Activated CD4-positive, alpha-beta memory T cell treated with anti-CD3 and anti-CD28 coated beads, Interleukin-2, amount 10 ng/mL, durations not matched to agents 7 days and 5 days (primary cell): ENCODE results near the gene PARM1. TPM values are rescaled to one million over a fixed set of nuclear protein-coding genes. Genes with fewer than 3 reads are reported as not detected.

ENCODE experiments used
- CTCF ChIA-PET: fragments of 350-600 bp; sonication (Branson Sonifier 250); formaldehyde crosslinking; loops from one replicate; lab custom pipeline; 2021; ENCODE audit warnings: antibody characterized with exemption, inconsistent platforms; lab: Charles Lee
- POLR2A ChIA-PET: fragments of 350-600 bp; sonication (Branson Sonifier 250); formaldehyde crosslinking; loops from one replicate; lab custom pipeline; 2021; ENCODE audit warnings: antibody characterized with exemption; lab: Charles Lee
- DNase-seq: peaks from one replicate; pipeline ENCODE4 v3.0.0-alpha.2; 2020
- H3K27ac Mint-ChIP-seq: one replicate; pipeline ENCODE4 v1.8.0; 2021; ENCODE audit warnings: mild to moderate bottlenecking, mixed read lengths
- H3K27me3 Mint-ChIP-seq: one replicate; pipeline ENCODE4 v1.8.0; 2021; ENCODE audit warnings: mixed read lengths
- H3K36me3 Mint-ChIP-seq: one replicate; pipeline ENCODE4 v1.8.0; 2021; ENCODE audit warnings: low read depth, mixed read lengths
- H3K4me1 Mint-ChIP-seq: one replicate; pipeline ENCODE4 v1.8.0; 2021; ENCODE audit warnings: mixed read lengths
- H3K4me3 Mint-ChIP-seq: one replicate; pipeline ENCODE4 v1.8.0; 2021; ENCODE audit warnings: mild to moderate bottlenecking, mixed read lengths
- H3K9me3 Mint-ChIP-seq: one replicate; pipeline ENCODE4 v1.8.0; 2021; ENCODE audit warnings: mixed read lengths
- total RNA-seq, 2 experiments: library from RNA; stranded (reverse); gene quantifications; one replicate each; pipeline ENCODE4 v1.2.3, GENCODE V29; 2021

Gene PARM1
- total RNA-seq, 2 experiments from 2014 or later, result not detected

GRCh38 chr4:75054078-75054477 is 121.2 kb downstream of the PARM1 start:
- no peaks in the 10 kb centered on the region for H3K4me1 Mint-ChIP-seq
- ChIA-PET CTCF (no interaction called here), POLR2A (no interaction called here)
- no peaks in the 10 kb centered on the region for H3K36me3 Mint-ChIP-seq
- no peaks in the 10 kb centered on the region for H3K9me3 Mint-ChIP-seq
- H3K4me3 Mint-ChIP-seq, result no peak overlapping the region
- no peak for DNase-seq
- no peaks in the 10 kb centered on the region for H3K27me3 Mint-ChIP-seq
- H3K27ac Mint-ChIP-seq, result no peak overlapping the region

DNA sequence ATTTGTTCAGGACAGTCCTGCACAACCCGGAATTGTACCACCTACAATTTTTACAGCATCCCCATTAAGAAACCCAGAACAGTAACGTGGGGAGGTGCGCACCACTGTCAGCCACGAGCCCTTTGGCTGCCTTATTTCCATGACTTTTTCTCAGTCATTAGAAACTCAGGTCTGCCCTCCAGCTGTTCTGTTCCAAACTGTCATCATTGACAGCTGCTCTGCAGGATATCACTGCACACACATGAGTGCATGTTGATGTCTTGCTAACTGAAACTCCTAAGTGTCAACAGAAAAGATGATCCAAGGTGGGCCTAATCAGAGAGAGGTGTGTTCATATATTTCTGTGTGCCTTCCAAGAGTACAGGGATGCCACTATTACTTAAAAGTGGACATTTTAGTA is 123.4 kb downstream of the PARM1 start:
- Mint-ChIP-seq H3K27ac (no peak overlapping the region), H3K4me1 (no peaks in the 10 kb centered on the region), H3K36me3 (no peaks in the 10 kb centered on the region), H3K9me3 (no peaks in the 10 kb centered on the region), H3K4me3 (no peak overlapping the region), H3K27me3 (no peaks in the 10 kb centered on the region)
- no peak for DNase-seq
- POLR2A ChIA-PET, result no interaction called here
- CTCF ChIA-PET, result no interaction called here

DNA sequence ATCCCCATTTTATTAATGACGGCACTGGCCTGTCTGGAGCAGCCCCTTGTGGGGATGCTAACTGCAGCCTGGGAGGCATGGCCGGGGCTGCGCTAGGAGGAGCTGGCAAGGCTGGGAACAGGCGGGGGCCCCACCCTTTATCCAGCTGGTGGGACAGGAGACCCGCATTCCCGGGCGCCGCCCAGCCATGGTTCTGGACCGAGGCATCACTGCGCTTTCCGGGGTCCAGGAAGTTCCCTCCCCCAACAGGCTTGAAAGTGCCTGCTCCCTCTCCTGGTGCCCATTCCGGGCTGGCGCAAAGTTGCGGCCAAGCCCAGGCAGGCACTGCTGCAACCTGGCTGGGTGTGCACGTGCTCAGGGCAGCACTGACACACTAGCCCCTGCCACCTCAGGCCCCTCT is 124.5 kb downstream of the PARM1 start:
- ChIA-PET POLR2A (no interaction called here), CTCF (no interaction called here)
- no peaks in the 10 kb centered on the region for H3K4me1 Mint-ChIP-seq
- H3K27ac Mint-ChIP-seq, result no peak overlapping the region
- no peaks in the 10 kb centered on the region for H3K36me3 Mint-ChIP-seq
- no peaks in the 10 kb centered on the region for H3K9me3 Mint-ChIP-seq
- H3K4me3 Mint-ChIP-seq, result no peak overlapping the region
- no peak for DNase-seq
- H3K27me3 Mint-ChIP-seq, result no peaks in the 10 kb centered on the region

- DNase-seq, result no peak
- Mint-ChIP-seq H3K27me3 (no peaks in the 10 kb centered on the region), H3K36me3 (no peaks in the 10 kb centered on the region), H3K9me3 (no peaks in the 10 kb centered on the region), H3K4me1 (no peaks in the 10 kb centered on the region), H3K4me3 (no peak overlapping the region), H3K27ac (no peak overlapping the region)
- CTCF ChIA-PET, result no interaction called here
- POLR2A ChIA-PET, result no interaction called here
Observed at GRCh38 chr4:75058486-75058885, 125.6 kb downstream of the PARM1 start.

DNA sequence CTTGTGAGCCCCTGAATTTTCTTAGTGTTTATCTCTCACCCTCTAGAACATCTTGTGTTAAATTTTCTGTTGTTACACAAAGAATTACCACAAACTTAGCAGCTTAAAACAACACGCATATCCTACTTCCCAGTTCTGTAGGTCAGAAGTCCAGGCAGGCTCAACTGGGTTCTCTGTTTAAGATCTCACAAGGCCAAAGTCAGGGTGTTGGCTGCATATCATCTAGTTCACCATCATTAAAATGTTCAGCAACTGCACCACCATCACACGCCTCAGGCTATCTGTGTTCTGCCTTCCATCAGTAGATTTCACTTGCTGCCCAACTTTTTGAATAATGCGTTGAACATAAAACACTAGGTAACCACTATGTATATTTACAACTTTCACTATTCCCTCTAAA is 130.5 kb downstream of the PARM1 start:
- Mint-ChIP-seq H3K27ac (no peak overlapping the region), H3K9me3 (no peaks in the 10 kb centered on the region), H3K36me3 (no peaks in the 10 kb centered on the region)

DNA sequence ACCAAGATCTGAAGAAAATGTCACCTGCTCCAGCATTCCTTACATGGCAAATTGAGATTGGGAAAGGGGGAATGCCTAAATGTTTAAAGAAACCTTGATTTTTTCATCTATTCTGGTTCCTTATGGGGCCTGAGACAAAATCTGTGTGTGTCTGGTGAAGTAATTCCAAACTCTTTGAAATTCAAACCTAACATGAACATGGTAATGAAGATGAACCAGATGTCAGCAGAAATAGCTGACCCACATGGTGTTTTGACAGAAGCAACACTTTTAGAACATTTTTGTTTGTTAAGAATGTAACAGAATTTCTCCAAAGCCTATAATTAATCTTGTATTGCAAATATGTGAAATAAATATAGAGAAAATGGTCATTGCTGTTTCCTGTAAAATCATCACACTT is 133.0 kb downstream of the PARM1 start:
- DNase-seq, result no peak
- CTCF ChIA-PET, result no interaction called here
- Mint-ChIP-seq H3K27me3 (no peaks in the 10 kb centered on the region), H3K4me3 (no peak overlapping the region), H3K36me3 (no peaks in the 10 kb centered on the region), H3K4me1 (no peaks in the 10 kb centered on the region), H3K27ac (no peak overlapping the region), H3K9me3 (no peaks in the 10 kb centered on the region)
- POLR2A ChIA-PET, result no interaction called here

More for the DNA sequence above, 130.5 kb downstream of the PARM1 start:
- Mint-ChIP-seq H3K27me3 (no peaks in the 10 kb centered on the region), H3K4me3 (no peak overlapping the region), H3K4me1 (no peaks in the 10 kb centered on the region)
- POLR2A ChIA-PET, result no interaction called here
- no peak for DNase-seq
- CTCF ChIA-PET, result no interaction called here

- H3K36me3 Mint-ChIP-seq, result no peaks in the 10 kb centered on the region
- no peak overlapping the region for H3K27ac Mint-ChIP-seq
- no peaks in the 10 kb centered on the region for H3K4me1 Mint-ChIP-seq
- no peaks in the 10 kb centered on the region for H3K9me3 Mint-ChIP-seq
- CTCF ChIA-PET, result no interaction called here
- no peaks in the 10 kb centered on the region for H3K27me3 Mint-ChIP-seq
- no peak for DNase-seq
- H3K4me3 Mint-ChIP-seq, result no peak overlapping the region
- POLR2A ChIA-PET, result no interaction called here
Observed at GRCh38 chr4:75069493-75070074, 136.7 kb downstream of the PARM1 start.

GRCh38 chr4:75071317-75071716 is 138.4 kb downstream of the PARM1 start:
- ChIA-PET CTCF (no interaction called here), POLR2A (no interaction called here)
- Mint-ChIP-seq H3K4me3 (no peak overlapping the region), H3K27me3 (no peaks in the 10 kb centered on the region), H3K27ac (no peak overlapping the region), H3K36me3 (no peaks in the 10 kb centered on the region), H3K9me3 (peaks cover 2% of the 10 kb centered on the region), H3K4me1 (no peaks in the 10 kb centered on the region)
- no peak for DNase-seq

DNA sequence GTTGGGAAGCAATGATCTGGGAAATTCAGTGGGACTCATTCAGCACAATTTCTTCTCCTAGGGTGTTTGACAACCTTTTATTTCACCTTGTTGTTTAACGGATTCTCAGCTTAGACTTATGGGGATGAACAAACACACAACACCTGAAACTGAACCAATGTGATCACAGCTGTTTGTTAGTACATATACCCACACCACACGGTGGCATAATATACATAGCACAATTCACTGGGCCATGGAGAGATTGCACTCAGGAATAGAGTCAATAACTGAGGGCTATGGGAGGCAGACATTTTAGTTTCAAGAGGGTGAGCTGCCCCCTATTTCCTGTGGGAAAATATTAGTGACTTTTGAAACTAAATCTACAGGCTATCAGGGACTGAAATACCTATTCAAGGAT is 148.0 kb downstream of the PARM1 start:
- Mint-ChIP-seq H3K4me3 (no peak overlapping the region), H3K36me3 (no peaks in the 10 kb centered on the region), H3K4me1 (no peaks in the 10 kb centered on the region), H3K9me3 (no peaks in the 10 kb centered on the region), H3K27me3 (no peaks in the 10 kb centered on the region), H3K27ac (no peak overlapping the region)
- no peak for DNase-seq
- CTCF ChIA-PET, result no interaction called here
- POLR2A ChIA-PET, result no interaction called here

- no peaks in the 10 kb centered on the region for H3K9me3 Mint-ChIP-seq
- no peaks in the 10 kb centered on the region for H3K36me3 Mint-ChIP-seq
- no peaks in the 10 kb centered on the region for H3K27me3 Mint-ChIP-seq
- ChIA-PET CTCF (no interaction called here), POLR2A (no interaction called here)
- H3K4me1 Mint-ChIP-seq, result no peaks in the 10 kb centered on the region
- H3K27ac Mint-ChIP-seq, result no peak overlapping the region
- no peak overlapping the region for H3K4me3 Mint-ChIP-seq
- DNase-seq, result no peak
Observed at GRCh38 chr4:75081561-75081960, 148.6 kb downstream of the PARM1 start.

DNA sequence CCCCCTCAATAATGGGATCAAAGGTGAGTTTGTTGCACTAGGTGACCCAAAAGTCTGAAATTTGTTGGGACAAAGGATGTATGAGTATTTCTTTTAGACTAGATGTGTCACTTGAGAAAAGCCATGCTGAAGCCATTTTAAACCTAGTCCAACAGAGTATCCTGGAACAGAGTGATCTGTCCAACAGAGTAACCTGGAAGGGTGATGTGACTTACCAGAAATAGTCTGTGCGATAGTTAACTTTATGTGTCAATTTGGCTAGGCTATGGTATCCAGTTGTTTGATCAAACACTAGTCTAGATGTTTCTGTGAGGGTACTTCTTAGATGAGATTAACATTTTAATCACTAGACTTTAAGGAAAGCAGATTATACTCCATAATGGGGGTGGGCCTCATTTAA is 154.5 kb downstream of the PARM1 start:
- ChIA-PET CTCF (no interaction called here), POLR2A (no interaction called here)
- Mint-ChIP-seq H3K36me3 (no peaks in the 10 kb centered on the region), H3K27me3 (no peaks in the 10 kb centered on the region), H3K9me3 (peaks cover 2% of the 10 kb centered on the region), H3K4me1 (no peaks in the 10 kb centered on the region), H3K4me3 (no peak overlapping the region), H3K27ac (no peak overlapping the region)
- DNase-seq, result no peak

GRCh38 chr4:75087865-75088264 is 154.9 kb downstream of the PARM1 start:
- Mint-ChIP-seq H3K27me3 (no peaks in the 10 kb centered on the region), H3K4me1 (no peaks in the 10 kb centered on the region), H3K27ac (no peak overlapping the region), H3K9me3 (peaks cover 2% of the 10 kb centered on the region), H3K4me3 (no peak overlapping the region), H3K36me3 (no peaks in the 10 kb centered on the region)
- DNase-seq, result no peak
- ChIA-PET POLR2A (no interaction called here), CTCF (no interaction called here)

DNA sequence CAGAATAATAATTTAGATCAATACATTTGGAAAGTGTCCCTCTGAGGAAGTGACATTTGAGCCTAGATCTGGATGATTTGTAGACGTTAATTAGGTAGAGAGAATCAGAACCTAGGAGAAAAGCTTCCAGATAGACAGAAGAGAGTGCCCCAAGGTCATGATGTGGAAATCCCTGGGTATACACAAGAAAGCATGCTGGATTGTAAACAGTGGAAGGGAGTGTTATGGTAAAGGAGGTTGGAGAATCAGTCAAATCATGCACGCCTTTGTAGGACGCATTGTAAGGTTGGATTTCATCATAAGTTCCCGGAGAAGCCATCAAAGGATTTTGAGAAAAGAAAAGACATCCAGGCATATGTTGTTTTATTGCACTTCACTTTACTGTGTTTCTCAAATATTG is 156.3 kb downstream of the PARM1 start:
- ChIA-PET POLR2A (no interaction called here), CTCF (no interaction called here)
- Mint-ChIP-seq H3K27ac (no peak overlapping the region), H3K27me3 (no peaks in the 10 kb centered on the region), H3K4me1 (no peaks in the 10 kb centered on the region), H3K36me3 (no peaks in the 10 kb centered on the region), H3K4me3 (no peak overlapping the region), H3K9me3 (peaks cover 2% of the 10 kb centered on the region)
- no peak for DNase-seq

- POLR2A ChIA-PET, result no interaction called here
- no peaks in the 10 kb centered on the region for H3K36me3 Mint-ChIP-seq
- CTCF ChIA-PET, result no interaction called here
- no peaks in the 10 kb centered on the region for H3K4me1 Mint-ChIP-seq
- no peaks in the 10 kb centered on the region for H3K27me3 Mint-ChIP-seq
- H3K4me3 Mint-ChIP-seq, result no peak overlapping the region
- DNase-seq, result no peak
- H3K27ac Mint-ChIP-seq, result no peak overlapping the region
- H3K9me3 Mint-ChIP-seq, result peaks cover 2% of the 10 kb centered on the region
Observed at GRCh38 chr4:75099321-75099720, 166.4 kb downstream of the PARM1 start.
